Dermis microvascular lymphatic vessel endothelial cell (primary cell): ENCODE data around the gene ERG. TPM values are rescaled to one million over a fixed set of nuclear protein-coding genes. Genes with fewer than 3 reads are reported as not detected.

Source experiments
- DNase-seq, 2 donors: peaks; one replicate each; pipeline versions ENCODE4 v3.0.0 to v3.0.0-alpha.2; 2010; ENCODE audit warnings: low read depth in 2 of 2
- total RNA-seq: library from RNA; depleted of rRNA; stranded (reverse); fragments of >200 nt; gene quantifications from 2 replicates; pipeline ENCODE4 v1.2.1, GENCODE V29; 2014

The ERG gene
- total RNA-seq, 1 donor from 2014 or later, result 41.0 TPM

DNA sequence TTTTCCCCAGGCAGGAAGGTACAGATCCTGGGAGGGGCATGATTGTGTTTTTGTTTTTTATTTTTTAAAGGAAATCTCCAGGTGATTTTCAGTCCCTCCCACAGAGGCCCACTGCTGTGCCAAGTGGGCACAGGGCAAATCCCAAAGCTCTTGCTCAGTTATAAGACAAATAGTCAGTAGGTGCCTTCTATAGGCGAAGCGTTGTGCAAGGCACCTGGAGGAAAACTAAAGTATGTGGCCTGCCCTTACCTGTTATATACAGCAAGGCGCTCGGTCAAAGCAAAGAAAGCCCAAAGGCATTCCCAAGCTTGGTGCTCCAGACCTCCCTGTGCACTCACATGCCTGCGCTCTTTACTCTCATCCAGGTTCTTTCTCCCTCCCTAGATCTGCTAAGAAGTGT is 160.5 kb downstream of the ERG start:
- DNase-seq, result no peak

DNA sequence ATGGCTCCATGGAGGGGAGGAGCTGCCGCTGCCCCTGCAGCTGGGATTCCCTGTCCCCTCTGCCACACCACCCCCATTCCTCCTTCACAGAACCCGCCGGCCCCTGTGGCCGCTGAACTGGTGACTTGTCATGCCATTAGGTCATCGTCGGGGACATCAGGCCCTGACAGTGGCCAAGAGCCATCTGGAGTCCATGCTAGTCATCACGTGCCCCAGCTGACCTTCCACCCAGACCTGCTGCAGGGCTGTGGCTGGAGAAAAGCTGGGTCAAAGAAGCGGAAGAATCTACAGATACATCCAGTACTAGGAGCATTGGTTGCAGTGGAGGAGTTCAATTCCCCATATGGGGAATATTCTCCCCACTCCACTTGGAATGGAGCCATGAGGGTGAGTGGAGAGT is 163.4 kb downstream of the ERG start:
- DNase-seq, result no peak

DNA sequence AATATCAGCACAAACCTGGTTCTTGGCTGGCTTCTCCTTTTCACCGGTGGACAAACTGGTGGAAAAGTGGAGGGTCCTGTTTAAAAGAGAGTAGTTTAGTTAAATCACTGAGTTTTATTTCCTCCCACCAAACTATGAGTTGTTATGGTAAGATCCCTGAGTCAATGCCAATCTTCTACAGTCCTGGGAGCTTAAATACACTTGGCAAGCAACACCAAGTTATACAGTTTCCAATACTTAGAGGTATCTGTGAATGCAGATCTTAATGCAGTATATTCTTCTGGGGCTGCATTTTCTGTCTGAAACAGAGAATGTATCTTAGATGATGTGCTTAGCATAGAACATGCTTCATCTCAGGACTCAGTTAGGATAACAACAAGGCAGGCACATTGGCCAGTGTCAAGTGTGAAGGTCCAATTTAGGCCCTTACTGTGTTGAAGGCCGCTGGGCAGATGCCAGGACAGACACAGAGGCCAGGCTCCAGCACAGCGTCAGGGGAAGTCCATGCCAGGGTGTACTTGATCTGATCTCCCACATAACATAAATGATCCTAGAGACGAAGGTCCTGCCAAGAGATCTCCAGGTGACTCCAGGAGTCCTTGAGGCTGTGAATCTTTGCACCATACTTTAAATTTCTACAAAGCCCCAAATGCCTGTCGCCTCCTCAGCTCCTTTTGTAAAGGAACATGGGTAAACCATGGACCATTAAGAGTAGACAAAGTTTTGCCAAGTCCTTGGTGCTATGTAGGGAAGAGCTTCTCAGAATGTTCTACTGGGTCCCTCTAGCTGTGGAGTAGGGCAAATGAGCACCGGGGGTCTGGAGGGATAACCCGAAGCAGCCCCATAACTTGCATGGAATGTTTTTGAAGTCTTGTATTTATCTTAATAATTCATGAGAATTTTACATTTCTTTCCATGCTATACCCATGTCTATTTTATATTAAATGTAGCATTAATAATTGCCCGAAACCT is 164.7 kb downstream of the ERG start:
- DNase-seq, result peak in 1 of 2 donors; percentile 32

DNA sequence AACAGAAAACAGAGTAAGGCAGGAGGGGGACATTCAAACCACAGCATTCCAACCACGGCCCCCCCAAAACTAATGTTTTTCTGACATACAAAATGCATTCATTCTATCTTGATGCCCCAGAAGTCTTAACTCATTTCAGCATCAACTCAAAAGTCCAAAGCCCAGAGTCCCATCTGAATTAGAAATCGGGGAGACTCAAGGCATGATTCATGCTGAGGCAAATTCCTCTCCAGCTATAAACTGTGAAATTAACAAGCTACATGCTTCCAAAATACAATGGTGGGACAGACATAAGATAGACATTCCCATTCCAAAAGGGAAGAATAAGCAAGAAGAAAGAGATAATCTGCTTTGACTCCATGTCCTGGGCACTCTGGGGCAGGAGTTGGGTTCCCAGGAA is 167.6 kb downstream of the ERG start:
- DNase-seq, result no peak

Other genes starting within 250 kb of the ERG start
- 0.51 and 0.63 TPM in 2 replicates for gene KCNJ15, start 241.5 kb downstream of the ERG start, total RNA-seq